ENCODE data around the gene SNX30.

Gene SNX30

GRCh38 chr9:112811518-112811917 lies 61.0 kb downstream of the SNX30 start:
- H3K27ac ChIP-seq (ENCODE audit: low read depth, low read length, poor library complexity, severe bottlenecking) = peak overlapping the region; percentile 94
- H3F3A ChIP-seq (ENCODE audit: insufficient read depth, low read length) = peaks cover 4% of the 10 kb centered on the region; the same call in 1 of the 2 replicates
- TF ChIP-seq EZH2 (IDR thresholded peaks at IDR 0.05; ENCODE audit: borderline replicate concordance, low read length) = no peak
- no peak for TF ChIP-seq CTCF (IDR thresholded peaks at IDR 0.05; ENCODE audit: low read length)
- H3K36me3 ChIP-seq (ENCODE audit: insufficient read depth, low read length) = no peaks in the 10 kb centered on the region; the same call in 1 of the 2 replicates
- peaks cover 79% of the 10 kb centered on the region for H3K4me1 ChIP-seq (ENCODE audit: insufficient read depth, low read length, severe bottlenecking)
- H3K9ac ChIP-seq (ENCODE audit: low read length) = no peak overlapping the region
- H4K20me1 ChIP-seq (ENCODE audit: insufficient read depth, low read length) = no peaks in the 10 kb centered on the region
- no peak overlapping the region for H3K4me3 ChIP-seq (ENCODE audit: low read depth, low read length, poor library complexity, severe bottlenecking)
- peak overlapping the region; percentile 76; the same call in 1 of the 2 replicates for H3K4me2 ChIP-seq (ENCODE audit: low read length)
- no peak overlapping the region for H2AFZ ChIP-seq (ENCODE audit: low read length)
- H3K79me2 ChIP-seq (ENCODE audit: insufficient read depth, low read length) = peaks cover 18% of the 10 kb centered on the region
- H3K9me3 ChIP-seq (ENCODE audit: low read length) = no peaks in the 10 kb centered on the region
- H3K9me2 ChIP-seq (ENCODE audit: low read depth, low read length) = no peaks in the 10 kb centered on the region
- H3K27me3 ChIP-seq (ENCODE audit: insufficient read depth, low read length) = no peaks in the 10 kb centered on the region

GRCh38 chr9:112815868-112816267 lies 65.3 kb downstream of the SNX30 start:
- H2AFZ ChIP-seq (ENCODE audit: low read length) = no peak overlapping the region
- H3K9me3 ChIP-seq (ENCODE audit: low read length) = no peaks in the 10 kb centered on the region
- no peaks in the 10 kb centered on the region for H3F3A ChIP-seq (ENCODE audit: insufficient read depth, low read length)
- H3K36me3 ChIP-seq (ENCODE audit: insufficient read depth, low read length) = peaks cover 17% of the 10 kb centered on the region
- no peaks in the 10 kb centered on the region for H4K20me1 ChIP-seq (ENCODE audit: insufficient read depth, low read length)
- H3K4me1 ChIP-seq (ENCODE audit: insufficient read depth, low read length, severe bottlenecking) = peaks cover 65% of the 10 kb centered on the region
- TF ChIP-seq EZH2 (IDR thresholded peaks at IDR 0.05; ENCODE audit: borderline replicate concordance, low read length) (no peak), CTCF (IDR thresholded peaks at IDR 0.05; ENCODE audit: low read length) (no peak)
- H3K79me2 ChIP-seq (ENCODE audit: insufficient read depth, low read length) = peaks cover 12% of the 10 kb centered on the region
- H3K4me2 ChIP-seq (ENCODE audit: low read length) = no peak overlapping the region; the same call in 1 of the 2 replicates
- no peaks in the 10 kb centered on the region for H3K9me2 ChIP-seq (ENCODE audit: low read depth, low read length)
- no peak overlapping the region for H3K4me3 ChIP-seq (ENCODE audit: low read depth, low read length, poor library complexity, severe bottlenecking)
- H3K27ac ChIP-seq (ENCODE audit: low read depth, low read length, poor library complexity, severe bottlenecking) = peak overlapping the region; percentile 64
- H3K27me3 ChIP-seq (ENCODE audit: insufficient read depth, low read length) = no peaks in the 10 kb centered on the region
- no peak overlapping the region; the same call in 1 of the 2 replicates for H3K9ac ChIP-seq (ENCODE audit: low read length)

- peak overlapping the region; percentile 22 for H3K4me3 ChIP-seq (ENCODE audit: low read depth, low read length, poor library complexity, severe bottlenecking)
- H3K4me1 ChIP-seq (ENCODE audit: insufficient read depth, low read length, severe bottlenecking) = peaks cover 54% of the 10 kb centered on the region
- H3K36me3 ChIP-seq (ENCODE audit: insufficient read depth, low read length) = peaks cover 23% of the 10 kb centered on the region
- H3K9me2 ChIP-seq (ENCODE audit: low read depth, low read length) = no peaks in the 10 kb centered on the region
- no peaks in the 10 kb centered on the region for H3K9me3 ChIP-seq (ENCODE audit: low read length)
- H3K4me2 ChIP-seq (ENCODE audit: low read length) = peak overlapping the region; percentile 46
- H3K27me3 ChIP-seq (ENCODE audit: insufficient read depth, low read length) = no peaks in the 10 kb centered on the region
- TF ChIP-seq EZH2 (IDR thresholded peaks at IDR 0.05; ENCODE audit: borderline replicate concordance, low read length) = no peak
- TF ChIP-seq CTCF (IDR thresholded peaks at IDR 0.05; ENCODE audit: low read length) = no peak
- peak overlapping the region; percentile 64 for H3K27ac ChIP-seq (ENCODE audit: low read depth, low read length, poor library complexity, severe bottlenecking)
- H3K79me2 ChIP-seq (ENCODE audit: insufficient read depth, low read length) = no peaks in the 10 kb centered on the region
- no peaks in the 10 kb centered on the region for H3F3A ChIP-seq (ENCODE audit: insufficient read depth, low read length)
- H2AFZ ChIP-seq (ENCODE audit: low read length) = no peak overlapping the region
- peak overlapping the region; percentile 5; the same call in 1 of the 2 replicates for H3K9ac ChIP-seq (ENCODE audit: low read length)
- H4K20me1 ChIP-seq (ENCODE audit: insufficient read depth, low read length) = no peaks in the 10 kb centered on the region
Measured at GRCh38 chr9:112817860-112818203, 67.3 kb downstream of the SNX30 start.
